Measurements from ENCODE around the gene TMEM147.

GRCh38 chr19:35529241-35530218, 15.9 kb upstream of the TMEM147 start:
- TF ChIP-seq, protein P1, sequence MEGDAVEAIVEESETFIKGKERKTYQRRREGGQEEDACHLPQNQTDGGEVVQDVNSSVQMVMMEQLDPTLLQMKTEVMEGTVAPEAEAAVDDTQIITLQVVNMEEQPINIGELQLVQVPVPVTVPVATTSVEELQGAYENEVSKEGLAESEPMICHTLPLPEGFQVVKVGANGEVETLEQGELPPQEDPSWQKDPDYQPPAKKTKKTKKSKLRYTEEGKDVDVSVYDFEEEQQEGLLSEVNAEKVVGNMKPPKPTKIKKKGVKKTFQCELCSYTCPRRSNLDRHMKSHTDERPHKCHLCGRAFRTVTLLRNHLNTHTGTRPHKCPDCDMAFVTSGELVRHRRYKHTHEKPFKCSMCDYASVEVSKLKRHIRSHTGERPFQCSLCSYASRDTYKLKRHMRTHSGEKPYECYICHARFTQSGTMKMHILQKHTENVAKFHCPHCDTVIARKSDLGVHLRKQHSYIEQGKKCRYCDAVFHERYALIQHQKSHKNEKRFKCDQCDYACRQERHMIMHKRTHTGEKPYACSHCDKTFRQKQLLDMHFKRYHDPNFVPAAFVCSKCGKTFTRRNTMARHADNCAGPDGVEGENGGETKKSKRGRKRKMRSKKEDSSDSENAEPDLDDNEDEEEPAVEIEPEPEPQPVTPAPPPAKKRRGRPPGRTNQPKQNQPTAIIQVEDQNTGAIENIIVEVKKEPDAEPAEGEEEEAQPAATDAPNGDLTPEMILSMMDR (IDR thresholded peaks at IDR 0.05; ENCODE audit: extremely low read depth in 1 of 2, insufficient read depth in 1 of 2, low read depth in 1 of 2, low read length in 2 of 2): no peak
- no peak for TF ChIP-seq POLR2A (IDR thresholded peaks at IDR 0.05; ENCODE audit: low read depth, low read length)
- TF ChIP-seq MAX (IDR thresholded peaks at IDR 0.05; ENCODE audit: insufficient read depth, insufficient read length): no peak
- no peak for TF ChIP-seq POLR2AphosphoS5 (IDR thresholded peaks at IDR 0.05; ENCODE audit: insufficient read depth, low read depth, low read length)
- TF ChIP-seq FOS (IDR thresholded peaks at IDR 0.05; ENCODE audit: borderline replicate concordance, insufficient read depth, low read length): no peak
- no peak for TF ChIP-seq MYC (IDR thresholded peaks at IDR 0.05; ENCODE audit: low read depth, low read length)
- no peak for TF ChIP-seq GATA2 (IDR thresholded peaks at IDR 0.05; ENCODE audit: insufficient read depth, insufficient read length, low read depth, low read length)
- TF ChIP-seq JUN (IDR thresholded peaks at IDR 0.05; ENCODE audit: borderline replicate concordance, insufficient read depth, insufficient read length, low read depth): no peak
